SU-DHL-6 (cell line): Measurements from ENCODE around the gene HOXA1.

Source experiments
- CTCF ChIP-seq: fragments of 200-600 bp; sonication (generic); IDR thresholded peaks from one replicate; pipeline ENCODE4 v1.5.1; 2017; ENCODE audit warnings: antibody characterized with exemption, mild to moderate bottlenecking, low read length, moderate library complexity; ENCODE audit not compliant: insufficient read depth, poor library complexity, severe bottlenecking
- EZH2phosphoT487 ChIP-seq: fragments of 200-600 bp; sonication (generic), shearing (Covaris generic); conservative IDR thresholded peaks from 2 replicates; pipeline ENCODE4 v1.6.1; 2018; ENCODE audit warnings: mild to moderate bottlenecking, antibody characterized with exemption, low read length, moderate library complexity, mixed read lengths

GRCh38 chr7:27046854-27047549 is 48.8 kb downstream of the HOXA1 start:
- no peak for TF ChIP-seq CTCF
- no peak for TF ChIP-seq EZH2phosphoT487
